GM19328 (cell line): ENCODE measurements around the gene INTS3.
"Not testable (repeated sequence)": the region's sequence is repeated elsewhere in the genome, so short reads cannot be mapped to it uniquely, and the experiment has no call there.

Experiments used
- ATAC-seq: cut with Tn5 transposase; IDR thresholded peaks from one replicate; pipeline ENCODE4 v1.9.1; 2021; ENCODE audit warnings: mild to moderate bottlenecking, moderate library complexity; ENCODE audit not compliant: unreplicated experiment

The INTS3 gene

GRCh38 chr1:153754266-153754665 is 26.4 kb downstream of the INTS3 start:
- no peak for ATAC-seq

- ATAC-seq: no peak
Observed at GRCh38 chr1:153760440-153760839, 32.6 kb downstream of the INTS3 start.

- ATAC-seq: no peak
Observed at GRCh38 chr1:153763365-153764225, 35.7 kb downstream of the INTS3 start.

GRCh38 chr1:153764310-153764709 is 36.5 kb downstream of the INTS3 start:
- no peak for ATAC-seq

- not testable (repeated sequence) for ATAC-seq
Observed at GRCh38 chr1:153766663-153767062, 38.8 kb downstream of the INTS3 start.

GRCh38 chr1:153767519-153767918 is 39.7 kb downstream of the INTS3 start:
- no peak for ATAC-seq

GRCh38 chr1:153768316-153769181 is 40.7 kb downstream of the INTS3 start:
- ATAC-seq: no peak

- no peak for ATAC-seq
Observed at GRCh38 chr1:153769221-153769620, 41.4 kb downstream of the INTS3 start.

GRCh38 chr1:153770797-153771196 is 42.9 kb downstream of the INTS3 start:
- ATAC-seq: no peak

- no peak for ATAC-seq
Observed at GRCh38 chr1:153771261-153771660, 43.4 kb downstream of the INTS3 start.

- no peak for ATAC-seq
Observed at GRCh38 chr1:153771841-153772593, 44.2 kb downstream of the INTS3 start.

GRCh38 chr1:153773096-153773921 is 45.5 kb downstream of the INTS3 start:
- ATAC-seq: no peak

- no peak for ATAC-seq
Observed at GRCh38 chr1:153774026-153774595, 46.3 kb downstream of the INTS3 start.

GRCh38 chr1:153774780-153775457 is 47.1 kb downstream of the INTS3 start, which contains the start of gene SLC27A3:
Gene SLC27A3, plus strand, starts transcription at chr1:153775407. Its CDS starts 91 bp downstream, at chr1:153775498.
- ATAC-seq: peak; percentile 10

GRCh38 chr1:153775458-153776327 is 47.8 kb downstream of the INTS3 start:
- ATAC-seq: peak; percentile 47

- ATAC-seq: no peak
Observed at GRCh38 chr1:153776352-153776751, 48.5 kb downstream of the INTS3 start.

- ATAC-seq: no peak
Observed at GRCh38 chr1:153776845-153777370, 49.1 kb downstream of the INTS3 start.

- ATAC-seq: no peak
Observed at GRCh38 chr1:153777648-153778047, 49.8 kb downstream of the INTS3 start.
